Naive B cell (primary cell): ENCODE measurements around the gene RDH11. TPM values are rescaled to one million over a fixed set of nuclear protein-coding genes. Genes with fewer than 3 reads are reported as not detected.

Experiments
- ATAC-seq, 2 donors: fragments of 150-1000 bp; cut with Tn5 transposase; 2 replicates each; pipeline ENCODE4 v1.10.0; 2021; ENCODE audit warnings: low read depth in 2 of 2, mild to moderate bottlenecking in 2 of 2, moderate library complexity in 2 of 2
- DNase-seq: peaks from one replicate; pipeline ENCODE4 v3.0.0; 2022
- H3K27ac Mint-ChIP-seq, 6 donors: one replicate each; pipeline ENCODE4 v1.8.0; 2020 to 2022; ENCODE audit warnings: mild to moderate bottlenecking in 6 of 6, mixed read lengths in 6 of 6, moderate library complexity in 5 of 6, inconsistent platforms in 2 of 6
- H3K27me3 Mint-ChIP-seq, 3 donors: one replicate each; pipeline ENCODE4 v1.8.0; 2021 to 2022; ENCODE audit warnings: mixed read lengths in 3 of 3, mild to moderate bottlenecking in 1 of 3
- H3K36me3 Mint-ChIP-seq, 2 donors: one replicate each; pipeline ENCODE4 v1.8.0; 2020 to 2022; ENCODE audit warnings: mixed read lengths in 2 of 2, inconsistent platforms in 1 of 2, mild to moderate bottlenecking in 1 of 2
- H3K4me1 Mint-ChIP-seq, 3 donors: one replicate each; pipeline ENCODE4 v1.8.0; 2020 to 2022; ENCODE audit warnings: mixed read lengths in 3 of 3, inconsistent platforms in 1 of 3, mild to moderate bottlenecking in 1 of 3, moderate library complexity in 1 of 3
- H3K4me3 Mint-ChIP-seq, 8 donors: one replicate each; pipeline ENCODE4 v1.8.0; 2020 to 2022; ENCODE audit warnings: mild to moderate bottlenecking in 8 of 8, mixed read lengths in 8 of 8, moderate library complexity in 8 of 8, inconsistent platforms in 2 of 8
- H3K9me3 Mint-ChIP-seq, 7 donors: one replicate each; pipeline ENCODE4 v1.8.0; 2020 to 2022; ENCODE audit warnings: mixed read lengths in 7 of 7, mild to moderate bottlenecking in 5 of 7, inconsistent platforms in 2 of 7, moderate library complexity in 1 of 7
- polyA plus RNA-seq, 6 donors: library from polyadenylated mRNA; unstranded; fragments of 300-500 nt; fragmentation: Illumina TruSeq; gene quantifications; one replicate each; pipeline ENCODE4 v1.2.3, GENCODE V29; 2021; ENCODE audit warnings: low read depth in 6 of 6

The RDH11 gene
- polyA plus RNA-seq, 6 donors from 2014 or later = 47.2 to 107 (median 56.9) TPM

DNA sequence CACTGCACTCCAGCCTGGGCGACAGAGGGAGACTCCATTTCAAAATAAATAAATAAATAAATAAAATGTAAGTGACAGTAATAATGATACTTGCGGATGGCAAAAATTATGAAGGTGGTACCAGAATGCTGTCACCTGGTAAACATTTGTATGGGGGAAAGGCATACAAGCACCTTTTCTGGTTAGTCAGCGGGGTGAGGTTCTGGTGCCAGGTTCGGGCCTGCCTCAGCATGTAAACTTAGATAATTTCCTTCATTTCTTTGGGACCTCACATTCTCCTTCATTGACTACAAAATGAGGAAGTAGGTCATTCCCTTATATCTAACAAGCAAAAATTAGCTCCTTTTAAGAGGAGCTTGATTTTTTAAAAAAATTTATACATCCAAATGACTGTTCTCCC, 31.9 kb downstream of the RDH11 start:
- no peak for ATAC-seq
- Mint-ChIP-seq H3K27ac (peak overlapping the region in 2 of 6 donors; percentile 53 to 60), H3K27me3 (no peaks in the 10 kb centered on the region), H3K4me1 (peaks cover 26 to 48% (median 37%) of the 10 kb centered on the region in 3 donors), H3K9me3 (no peaks in the 10 kb centered on the region), H3K4me3 (no peak overlapping the region), H3K36me3 (peaks cover 2 to 3% of the 10 kb centered on the region in 2 donors)
- no peak for DNase-seq

DNA sequence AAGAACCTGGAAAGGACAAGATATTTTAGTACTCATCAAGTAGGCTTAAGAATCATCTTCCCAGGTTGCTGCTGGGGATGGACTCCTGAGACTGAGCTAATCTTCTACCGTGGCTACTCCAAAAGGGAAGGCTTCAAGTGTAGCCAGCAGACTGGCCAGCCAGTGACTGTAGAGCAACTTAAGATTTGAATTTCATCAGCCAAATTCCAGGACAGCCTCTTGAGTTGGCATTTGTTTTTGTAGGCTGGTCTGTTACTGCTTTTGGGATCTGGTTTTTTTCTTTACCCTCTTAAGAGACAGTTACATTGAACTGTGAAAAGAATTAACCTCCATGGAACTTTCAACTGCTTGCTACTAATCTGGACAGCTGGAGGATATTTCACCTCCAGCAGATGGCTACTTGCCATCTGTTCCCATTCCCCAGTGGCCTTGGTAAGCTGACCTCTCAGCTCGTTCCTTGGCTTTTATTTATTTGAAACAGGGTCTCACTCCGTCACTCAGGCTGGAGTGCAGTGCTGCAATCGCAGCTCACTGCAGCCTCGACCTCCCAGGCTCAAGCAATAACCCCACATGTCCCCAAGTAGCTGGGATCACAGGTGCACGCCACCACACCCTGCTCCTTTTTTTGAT, 41.8 kb downstream of the RDH11 start:
- Mint-ChIP-seq H3K27ac (peak overlapping the region in 2 of 6 donors; percentile 15 to 30), H3K9me3 (no peaks in the 10 kb centered on the region), H3K4me3 (no peak overlapping the region), H3K4me1 (no peaks in the 10 kb centered on the region), H3K36me3 (peaks cover 6 to 12% of the 10 kb centered on the region in 2 donors), H3K27me3 (no peaks in the 10 kb centered on the region)
- DNase-seq (no peak), ATAC-seq (no peak)

DNA sequence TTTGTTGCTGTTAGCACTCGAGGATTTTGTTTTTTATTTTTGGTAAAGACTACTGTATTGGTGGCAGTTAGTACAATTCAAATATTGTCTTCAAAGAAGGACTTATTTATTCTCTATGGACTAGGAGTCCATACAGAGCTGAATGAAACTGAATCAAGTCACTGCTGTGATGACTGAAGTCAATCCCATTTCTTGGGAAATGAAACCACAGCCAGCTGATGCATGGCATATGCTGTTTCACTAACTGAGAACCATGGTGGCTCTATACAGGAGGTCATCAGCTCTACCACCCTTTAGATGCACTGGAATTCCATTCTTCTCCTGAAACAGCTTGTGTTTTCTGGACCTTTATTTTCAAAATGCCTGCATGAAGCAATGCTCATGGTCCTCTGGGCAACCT, 43.4 kb downstream of the RDH11 start:
- ATAC-seq (no peak), DNase-seq (no peak)
- Mint-ChIP-seq H3K27me3 (no peaks in the 10 kb centered on the region), H3K36me3 (peaks cover 0 to 9% of the 10 kb centered on the region in 2 donors), H3K9me3 (no peaks in the 10 kb centered on the region), H3K4me1 (no peaks in the 10 kb centered on the region), H3K27ac (no peak overlapping the region), H3K4me3 (no peak overlapping the region)

- Mint-ChIP-seq H3K36me3 (peaks cover 0 to 14% of the 10 kb centered on the region in 2 donors), H3K27me3 (no peaks in the 10 kb centered on the region), H3K4me3 (no peak overlapping the region), H3K27ac (peak overlapping the region in 1 of 6 donors; percentile 65), H3K4me1 (no peaks in the 10 kb centered on the region), H3K9me3 (no peaks in the 10 kb centered on the region)
- ATAC-seq = no peak
- DNase-seq = no peak
Observed at GRCh38 chr14:67650694-67651093, 44.9 kb downstream of the RDH11 start.

DNA sequence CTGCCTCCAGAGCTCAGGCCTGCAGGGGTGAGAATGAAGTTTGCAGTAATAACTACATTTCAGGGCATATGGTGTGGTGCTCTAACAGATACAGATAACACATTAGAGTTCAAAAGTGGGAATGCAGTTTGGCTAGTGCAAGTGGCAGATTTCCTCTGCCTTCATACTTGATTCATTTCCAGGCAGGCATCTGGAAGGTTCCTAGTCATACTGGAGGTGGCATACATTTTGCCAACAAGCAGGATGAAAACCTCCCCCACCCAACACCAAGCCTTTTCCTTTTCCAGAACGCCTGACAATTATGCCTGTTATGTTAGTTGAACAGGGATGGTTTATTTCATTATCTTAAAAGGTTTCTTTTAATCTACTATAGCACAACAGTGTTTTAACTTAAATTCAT, 45.4 kb downstream of the RDH11 start:
- Mint-ChIP-seq H3K36me3 (peaks cover 0 to 14% of the 10 kb centered on the region in 2 donors), H3K4me1 (no peaks in the 10 kb centered on the region), H3K27ac (peak overlapping the region in 1 of 6 donors; percentile 9)

DNA sequence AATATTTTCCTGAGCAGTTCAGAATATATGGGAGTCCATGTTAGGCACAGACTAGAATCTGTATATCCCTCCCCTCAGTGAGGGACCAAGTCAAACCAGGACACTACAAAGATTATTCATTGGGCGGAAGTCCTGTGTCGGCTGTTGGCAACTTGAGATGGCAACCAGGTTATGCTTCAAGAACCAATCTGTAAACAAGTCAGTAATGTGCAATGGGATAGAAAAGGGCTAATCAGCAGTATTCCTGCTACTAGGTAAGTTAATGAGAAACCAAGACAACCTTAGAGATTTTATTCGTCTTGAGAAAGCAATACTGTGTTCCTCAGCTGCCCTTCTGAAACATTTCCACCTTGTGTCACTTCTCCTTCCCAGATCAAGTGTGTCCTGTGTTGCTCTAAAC, 49.4 kb downstream of the RDH11 start:
- H3K9me3 Mint-ChIP-seq = no peaks in the 10 kb centered on the region
- H3K27ac Mint-ChIP-seq = peak overlapping the region in 2 of 6 donors; percentile 12 to 82
- no peaks in the 10 kb centered on the region for H3K4me1 Mint-ChIP-seq
- no peaks in the 10 kb centered on the region for H3K27me3 Mint-ChIP-seq
- DNase-seq = no peak
- peaks cover 0 to 7% of the 10 kb centered on the region in 2 donors for H3K36me3 Mint-ChIP-seq
- H3K4me3 Mint-ChIP-seq = no peak overlapping the region
- no peak for ATAC-seq

More for the DNA sequence above, 45.4 kb downstream of the RDH11 start:
- H3K9me3 Mint-ChIP-seq = no peaks in the 10 kb centered on the region
- DNase-seq (no peak), ATAC-seq (no peak)
- no peaks in the 10 kb centered on the region for H3K27me3 Mint-ChIP-seq
- no peak overlapping the region for H3K4me3 Mint-ChIP-seq

- DNase-seq (no peak), ATAC-seq (no peak)
- no peaks in the 10 kb centered on the region for H3K27me3 Mint-ChIP-seq
- H3K4me3 Mint-ChIP-seq = no peak overlapping the region
- no peaks in the 10 kb centered on the region for H3K4me1 Mint-ChIP-seq
- no peaks in the 10 kb centered on the region for H3K9me3 Mint-ChIP-seq
- no peak overlapping the region for H3K27ac Mint-ChIP-seq
- peaks cover 0 to 6% of the 10 kb centered on the region in 2 donors for H3K36me3 Mint-ChIP-seq
Observed at GRCh38 chr14:67645414-67645813, 50.1 kb downstream of the RDH11 start.

DNA sequence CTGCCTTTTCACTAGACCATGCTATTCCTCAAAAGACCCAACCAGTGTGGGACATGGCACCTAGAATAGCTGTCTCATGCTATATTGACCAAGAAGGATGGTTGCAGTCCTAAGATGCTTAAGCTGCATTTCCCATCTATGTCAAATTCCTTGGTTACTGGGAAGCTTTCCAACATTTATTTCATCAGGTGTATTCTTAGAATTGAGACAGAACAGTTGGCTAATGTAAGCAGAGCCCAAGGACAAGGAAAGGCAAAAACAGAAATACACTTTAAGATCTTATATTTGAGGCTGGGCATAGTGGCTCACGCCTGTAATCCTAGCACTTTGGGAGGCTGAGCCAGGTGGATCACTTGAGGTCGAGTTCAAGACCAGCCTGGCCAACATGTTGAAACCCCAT, 51.1 kb downstream of the RDH11 start:
- no peak overlapping the region for H3K4me3 Mint-ChIP-seq
- DNase-seq (no peak), ATAC-seq (no peak)
- H3K27me3 Mint-ChIP-seq = no peaks in the 10 kb centered on the region
- no peaks in the 10 kb centered on the region for H3K4me1 Mint-ChIP-seq
- peak overlapping the region in 1 of 6 donors; percentile 23 for H3K27ac Mint-ChIP-seq
- peaks cover 0 to 6% of the 10 kb centered on the region in 2 donors for H3K36me3 Mint-ChIP-seq
- H3K9me3 Mint-ChIP-seq = no peaks in the 10 kb centered on the region

DNA sequence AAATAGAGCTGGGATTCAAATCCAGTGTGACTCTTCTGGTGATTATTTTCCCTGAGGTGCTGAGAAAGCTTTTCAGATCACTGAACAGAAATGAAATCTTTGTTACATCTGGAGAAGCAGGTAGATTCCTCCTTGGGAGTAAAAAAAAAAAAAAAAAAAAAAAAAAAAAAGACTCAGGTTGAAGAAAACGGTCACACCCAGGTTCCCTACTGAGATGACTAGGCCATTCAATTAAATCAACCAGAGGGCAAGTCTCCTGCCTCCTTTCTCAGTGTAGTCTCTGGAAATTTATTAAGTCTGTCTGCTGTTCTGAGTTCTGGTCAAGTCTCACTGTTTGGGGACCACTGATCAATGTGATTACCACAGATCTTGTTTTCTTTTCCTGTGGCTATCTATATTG, 51.9 kb downstream of the RDH11 start:
- Mint-ChIP-seq H3K27me3 (no peaks in the 10 kb centered on the region), H3K27ac (peak overlapping the region in 3 of 6 donors; percentile 18 to 55 (median 39)), H3K4me3 (no peak overlapping the region), H3K9me3 (no peaks in the 10 kb centered on the region), H3K4me1 (no peaks in the 10 kb centered on the region), H3K36me3 (peaks cover 0 to 6% of the 10 kb centered on the region in 2 donors)
- ATAC-seq = no peak
- DNase-seq = no peak

- Mint-ChIP-seq H3K9me3 (no peaks in the 10 kb centered on the region), H3K27ac (peak overlapping the region in 1 of 6 donors; percentile 87), H3K4me3 (peak overlapping the region in 2 of 8 donors; percentile 38 to 47), H3K4me1 (no peaks in the 10 kb centered on the region), H3K36me3 (peaks cover 0 to 4% of the 10 kb centered on the region in 2 donors), H3K27me3 (no peaks in the 10 kb centered on the region)
- no peak for ATAC-seq
- no peak for DNase-seq
Observed at GRCh38 chr14:67641902-67642749, 53.4 kb downstream of the RDH11 start.

DNA sequence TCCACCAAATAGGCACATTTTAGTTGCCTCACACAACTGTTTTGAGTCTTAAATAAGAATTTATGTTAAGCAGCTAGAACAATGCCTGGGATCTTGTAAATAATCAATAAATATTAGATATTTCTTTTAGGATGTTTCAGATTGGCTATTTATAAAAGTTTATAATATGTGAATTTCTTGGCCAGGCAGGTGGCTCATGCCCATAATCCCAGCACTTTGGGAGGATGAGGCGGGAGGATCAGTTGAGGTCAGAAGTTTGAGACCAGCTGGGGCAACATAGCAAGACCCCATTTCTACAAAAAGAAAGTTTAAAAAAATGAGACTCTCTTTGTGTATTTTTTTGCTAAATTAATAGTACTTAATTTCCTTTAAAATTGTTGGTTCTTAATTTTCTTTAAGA, 54.1 kb downstream of the RDH11 start:
- H3K27ac Mint-ChIP-seq = no peak overlapping the region
- ATAC-seq (no peak), DNase-seq (no peak)
- no peaks in the 10 kb centered on the region for H3K36me3 Mint-ChIP-seq
- no peak overlapping the region for H3K4me3 Mint-ChIP-seq
- no peaks in the 10 kb centered on the region for H3K4me1 Mint-ChIP-seq
- no peaks in the 10 kb centered on the region for H3K9me3 Mint-ChIP-seq
- H3K27me3 Mint-ChIP-seq = no peaks in the 10 kb centered on the region

- DNase-seq (no peak), ATAC-seq (no peak)
- Mint-ChIP-seq H3K27ac (no peak overlapping the region), H3K4me3 (no peak overlapping the region), H3K9me3 (no peaks in the 10 kb centered on the region), H3K4me1 (no peaks in the 10 kb centered on the region), H3K36me3 (peaks cover under 1 to 2% of the 10 kb centered on the region in 2 donors), H3K27me3 (no peaks in the 10 kb centered on the region)
Observed at GRCh38 chr14:67638642-67639041, 56.9 kb downstream of the RDH11 start.

GRCh38 chr14:67636361-67636919, 59.1 kb downstream of the RDH11 start:
- no peak for DNase-seq
- Mint-ChIP-seq H3K27me3 (no peaks in the 10 kb centered on the region), H3K4me1 (peaks cover 0 to 3% (median 0%) of the 10 kb centered on the region in 3 donors), H3K27ac (peak overlapping the region in 1 of 6 donors; percentile 41), H3K36me3 (peaks cover 5 to 7% of the 10 kb centered on the region in 2 donors), H3K9me3 (no peaks in the 10 kb centered on the region), H3K4me3 (no peak overlapping the region)
- ATAC-seq = no peak
